HEK293 (cell line): ENCODE data around the gene PGBD5.

ENCODE experiments used
- CTCF ChIA-PET: fragments of 350-600 bp; formaldehyde crosslinking; extraction: SDS; loops from one replicate; lab custom pipeline; 2021; ENCODE audit warnings: antibody characterized with exemption; lab: Yijun Ruan, JAX
- POLR2A ChIA-PET: fragments of 300-600 bp; formaldehyde crosslinking; extraction: SDS; loops from one replicate; lab custom pipeline; 2020; ENCODE audit warnings: antibody characterized with exemption, inconsistent platforms; lab: Yijun Ruan, JAX
- H3K27ac ChIP-seq: fragments of 200-500 bp; sonication (Bioruptor generic); 2 replicates; pipeline ENCODE4 v1.5.1; 2014; ENCODE audit warnings: low read depth, low read length, control low read depth, inconsistent platforms; ENCODE audit errors: extremely low read depth
- H3K36me3 ChIP-seq, 2 experiments: fragments of 200-500 bp in 1 of 2; sonication (Bioruptor generic) in 1 of 2; 1 replicate in 1 of 2; 2 replicates in 1 of 2; pipeline ENCODE4 v1.5.1; 2014 to 2017; ENCODE audit warnings: inconsistent platforms in 2 of 2, low read length in 2 of 2; ENCODE audit not compliant: control insufficient read depth in 2 of 2, insufficient read depth in 1 of 2
- H3K4me1 ChIP-seq: fragments of 200-500 bp; sonication (Bioruptor generic); 2 replicates; pipeline ENCODE4 v1.5.1; 2014; ENCODE audit warnings: mild to moderate bottlenecking, low read length, inconsistent platforms; ENCODE audit not compliant: control insufficient read depth, insufficient read depth
- H3K4me3 ChIP-seq: 2 replicates; pipeline ENCODE4 v1.5.1; 2011; ENCODE audit warnings: low read depth, mild to moderate bottlenecking, control low read depth, low read length, moderate library complexity
- H3K9me3 ChIP-seq: fragments of 200-500 bp; sonication (Bioruptor generic); 2 replicates; pipeline ENCODE4 v1.5.1; 2014; ENCODE audit warnings: low read depth, low read length, inconsistent platforms; ENCODE audit not compliant: control insufficient read depth, insufficient read depth
- AEBP2 ChIP-seq: fragments of 450-650 bp; formaldehyde crosslinking; IDR thresholded peaks from 2 replicates; pipeline ENCODE4 v1.5.1; 2016; ENCODE audit warnings: missing biosample characterization, missing genetic modification characterization, borderline replicate concordance
- GLIS1 ChIP-seq: fragments of 450-650 bp; formaldehyde crosslinking; IDR thresholded peaks from 2 replicates; pipeline ENCODE4 v1.5.1; 2016; ENCODE audit warnings: missing biosample characterization, missing genetic modification characterization
- HOXA7 ChIP-seq: sonication (generic); formaldehyde crosslinking; IDR thresholded peaks from 2 replicates; pipeline ENCODE4 v1.8.1; 2022; ENCODE audit warnings: missing genetic modification reagents, borderline replicate concordance
- HOXD13 ChIP-seq: sonication (generic); formaldehyde crosslinking; IDR thresholded peaks from 2 replicates; pipeline ENCODE4 v1.8.0; 2022; ENCODE audit warnings: missing genetic modification reagents, borderline replicate concordance
- KLF9 ChIP-seq: fragments of 450-650 bp; formaldehyde crosslinking; IDR thresholded peaks from 2 replicates; pipeline ENCODE4 v1.5.1; 2016; ENCODE audit warnings: missing biosample characterization, missing genetic modification characterization, low read depth
- PRDM6 ChIP-seq: fragments of 450-650 bp; formaldehyde crosslinking; IDR thresholded peaks from 2 replicates; pipeline ENCODE4 v1.5.1; 2017; ENCODE audit warnings: missing biosample characterization, missing genetic modification characterization
- SP7 ChIP-seq: fragments of 450-650 bp; formaldehyde crosslinking; IDR thresholded peaks from 2 replicates; pipeline ENCODE4 v1.5.1; 2016; ENCODE audit warnings: missing biosample characterization, missing genetic modification characterization
- ZBTB20 ChIP-seq: fragments of 450-650 bp; formaldehyde crosslinking; IDR thresholded peaks from 2 replicates; pipeline ENCODE4 v1.5.1; 2016; ENCODE audit warnings: missing biosample characterization, missing genetic modification characterization
- ZFP3 ChIP-seq: fragments of 450-650 bp; formaldehyde crosslinking; IDR thresholded peaks from 2 replicates; pipeline ENCODE4 v1.5.1; 2016; ENCODE audit warnings: low read depth, missing biosample characterization, missing genetic modification characterization
- ZNF114 ChIP-seq: fragments of 450-650 bp; formaldehyde crosslinking; IDR thresholded peaks from 2 replicates; pipeline ENCODE4 v1.5.0; 2017; ENCODE audit warnings: missing biosample characterization, missing genetic modification characterization
- ZNF175 ChIP-seq: fragments of 450-650 bp; formaldehyde crosslinking; IDR thresholded peaks from 2 replicates; pipeline ENCODE4 v1.5.1; 2016; ENCODE audit warnings: missing biosample characterization, missing genetic modification characterization
- ZNF302 ChIP-seq: fragments of 450-650 bp; formaldehyde crosslinking; IDR thresholded peaks from 2 replicates; pipeline ENCODE4 v1.5.1; 2016; ENCODE audit warnings: missing biosample characterization, missing genetic modification characterization, low read depth
- ZNF366 ChIP-seq: fragments of 450-650 bp; formaldehyde crosslinking; conservative IDR thresholded peaks from 2 replicates; pipeline ENCODE4 v1.5.1; 2016; ENCODE audit warnings: missing biosample characterization, missing genetic modification characterization
- ZNF391 ChIP-seq: fragments of 450-650 bp; formaldehyde crosslinking; IDR thresholded peaks from 2 replicates; pipeline ENCODE4 v1.5.1; 2016; ENCODE audit warnings: low read depth, missing biosample characterization, missing genetic modification characterization, borderline replicate concordance
- ZNF394 ChIP-seq: fragments of 450-650 bp; formaldehyde crosslinking; IDR thresholded peaks from 2 replicates; pipeline ENCODE4 v1.5.1; 2016; ENCODE audit warnings: missing biosample characterization, missing genetic modification characterization, mild to moderate bottlenecking, moderate library complexity, borderline replicate concordance
- ZNF48 ChIP-seq: fragments of 450-650 bp; formaldehyde crosslinking; IDR thresholded peaks from 2 replicates; pipeline ENCODE4 v1.5.1; 2016; ENCODE audit warnings: missing biosample characterization, missing genetic modification characterization
- ZNF521 ChIP-seq: fragments of 450-650 bp; formaldehyde crosslinking; IDR thresholded peaks from 2 replicates; pipeline ENCODE4 v1.5.1; 2017; ENCODE audit warnings: missing biosample characterization, mild to moderate bottlenecking, missing genetic modification characterization
- ZNF639 ChIP-seq: fragments of 450-650 bp; formaldehyde crosslinking; IDR thresholded peaks from 2 replicates; pipeline ENCODE4 v1.5.1; 2016; ENCODE audit warnings: missing biosample characterization, missing genetic modification characterization
- ZNF701 ChIP-seq: fragments of 450-650 bp; formaldehyde crosslinking; IDR thresholded peaks from 2 replicates; pipeline ENCODE4 v1.5.1; 2016; ENCODE audit warnings: missing biosample characterization, missing genetic modification characterization
- ZSCAN23 ChIP-seq: fragments of 450-650 bp; formaldehyde crosslinking; IDR thresholded peaks from 2 replicates; pipeline ENCODE4 v1.5.1; 2016; ENCODE audit warnings: missing biosample characterization, missing genetic modification characterization
- ZSCAN30 ChIP-seq: fragments of 450-650 bp; IDR thresholded peaks from 2 replicates; pipeline ENCODE4 v1.5.1; 2018; ENCODE audit warnings: missing biosample characterization, mild to moderate bottlenecking, missing genetic modification characterization, moderate library complexity

The PGBD5 gene

GRCh38 chr1:230387296-230387695, 38.8 kb downstream of the PGBD5 start:
- TF ChIP-seq HOXD13 (CRISPR knock-in tag) (no peak), ZNF639 (tag by site-specific recombination) (no peak), ZNF48 (no peak)
- POLR2A ChIA-PET: no interaction called here
- H3K27ac ChIP-seq: no peak overlapping the region
- no peaks in the 10 kb centered on the region for H3K36me3 ChIP-seq
- CTCF ChIA-PET: no interaction called here
- no peaks in the 10 kb centered on the region for H3K4me1 ChIP-seq
- no peak overlapping the region for H3K4me3 ChIP-seq
- no peaks in the 10 kb centered on the region for H3K9me3 ChIP-seq

GRCh38 chr1:230386637-230387262, 39.4 kb downstream of the PGBD5 start:
- ChIA-PET CTCF (interaction anchor here (0.6 kb wide), 1 partner anchor 11 kb away, joined by 3 read pairs; no protein-coding TSS in a partner anchor), POLR2A (no interaction called here)
- H3K27ac ChIP-seq: no peak overlapping the region
- H3K4me1 ChIP-seq: no peaks in the 10 kb centered on the region
- TF ChIP-seq ZNF366 (tag by site-specific recombination) (no peak), ZSCAN30 (no peak), ZBTB20 (tag by site-specific recombination) (no peak), ZNF114 (tag by site-specific recombination) (no peak), ZNF302 (no peak), ZNF701 (tag by site-specific recombination) (no peak), GLIS1 (tag by site-specific recombination) (no peak), KLF9 (tag by site-specific recombination) (no peak), ZNF175 (tag by site-specific recombination) (no peak)
- no peaks in the 10 kb centered on the region for H3K9me3 ChIP-seq
- H3K4me3 ChIP-seq: no peak overlapping the region
- H3K36me3 ChIP-seq: no peaks in the 10 kb centered on the region

GRCh38 chr1:230385930-230386329, 40.2 kb downstream of the PGBD5 start:
- Histone ChIP-seq H3K4me3 (no peak overlapping the region), H3K4me1 (no peaks in the 10 kb centered on the region), H3K27ac (no peak overlapping the region), H3K9me3 (no peaks in the 10 kb centered on the region), H3K36me3 (no peaks in the 10 kb centered on the region)
- TF ChIP-seq HOXA7 (CRISPR knock-in tag): no peak
- CTCF ChIA-PET: no interaction called here
- POLR2A ChIA-PET: no interaction called here

GRCh38 chr1:230385158-230385450, 41.0 kb downstream of the PGBD5 start:
- Histone ChIP-seq H3K36me3 (no peaks in the 10 kb centered on the region), H3K9me3 (no peaks in the 10 kb centered on the region), H3K4me3 (no peak overlapping the region), H3K27ac (no peak overlapping the region), H3K4me1 (no peaks in the 10 kb centered on the region)
- ChIA-PET POLR2A (no interaction called here), CTCF (no interaction called here)
- TF ChIP-seq ZNF391 (tag by site-specific recombination) (no peak), ZNF394 (tag by site-specific recombination) (no peak), ZSCAN23 (tag by site-specific recombination) (no peak), PRDM6 (tag by site-specific recombination) (no peak), AEBP2 (tag by site-specific recombination) (no peak), KLF9 (tag by site-specific recombination) (no peak), SP7 (no peak), ZFP3 (tag by site-specific recombination) (no peak), ZNF521 (tag by site-specific recombination) (no peak)
